SK-N-SH treated with all-trans-retinoic acid at 6 μM for 48 hours (cell line): ENCODE results near the gene STUM.

Experiments used
- ATAC-seq: fragments of 200-7000 bp; cut with Tn5 transposase; 3 replicates; pipeline ENCODE4 v1.9.1; 2020; ENCODE audit warnings: mild to moderate bottlenecking, moderate library complexity
- ARNTL ChIP-seq: fragments of 450-650 bp; formaldehyde crosslinking; IDR thresholded peaks from 2 replicates; pipeline ENCODE4 v1.5.0; 2020; ENCODE audit warnings: low read depth, mild to moderate bottlenecking, moderate library complexity, borderline replicate concordance
- BACH2 ChIP-seq: fragments of 250-450 bp; sonication (Bioruptor Pico); IDR thresholded peaks from 2 replicates; pipeline ENCODE4 v1.9.0; 2021; ENCODE audit warnings: mild to moderate bottlenecking, borderline replicate concordance
- CSDC2 ChIP-seq: fragments of 250-450 bp; sonication (Bioruptor Pico); IDR thresholded peaks from 2 replicates; pipeline ENCODE4 v1.5.0; 2020; ENCODE audit warnings: mild to moderate bottlenecking, moderate library complexity
- CSRNP3 ChIP-seq: fragments of 250-450 bp; sonication (Bioruptor Pico); IDR thresholded peaks from 2 replicates; pipeline ENCODE4 v1.5.1; 2021; ENCODE audit warnings: mild to moderate bottlenecking, moderate library complexity
- ESRRG ChIP-seq: fragments of 250-450 bp; sonication (Bioruptor Pico); IDR thresholded peaks from 2 replicates; pipeline ENCODE4 v1.6.1; 2021; ENCODE audit warnings: mild to moderate bottlenecking
- GLIS3 ChIP-seq: fragments of 250-450 bp; sonication (Bioruptor Pico); IDR thresholded peaks from 2 replicates; pipeline ENCODE4 v1.5.0; 2020; ENCODE audit warnings: mild to moderate bottlenecking, moderate library complexity
- ISL1 ChIP-seq: fragments of 250-450 bp; sonication (Bioruptor Pico); IDR thresholded peaks from 2 replicates; pipeline ENCODE4 v2.1.2; 2022; ENCODE audit warnings: mild to moderate bottlenecking, moderate library complexity
- OSR1 ChIP-seq: fragments of 250-450 bp; sonication (Bioruptor Pico); IDR thresholded peaks from 2 replicates; pipeline ENCODE4 v1.8.0; 2022; ENCODE audit warnings: moderate library complexity, mild to moderate bottlenecking, inconsistent platforms
- PATZ1 ChIP-seq: fragments of 250-450 bp; sonication (Bioruptor Pico); IDR thresholded peaks from 2 replicates; pipeline ENCODE4 v1.8.0; 2020; ENCODE audit warnings: mild to moderate bottlenecking, moderate library complexity, borderline replicate concordance
- POU6F1 ChIP-seq: fragments of 250-450 bp; sonication (Bioruptor Pico); IDR thresholded peaks from 2 replicates; pipeline ENCODE4 v1.8.0; 2021; ENCODE audit warnings: low read depth, mild to moderate bottlenecking, moderate library complexity, borderline replicate concordance
- PPARA ChIP-seq: fragments of 250-450 bp; sonication (Bioruptor Pico); IDR thresholded peaks from 2 replicates; pipeline ENCODE4 v1.5.0; 2020; ENCODE audit warnings: mild to moderate bottlenecking, borderline replicate concordance
- RARB ChIP-seq: fragments of 250-450 bp; sonication (Bioruptor Pico); IDR thresholded peaks from 2 replicates; pipeline ENCODE4 v1.8.0; 2021; ENCODE audit warnings: mild to moderate bottlenecking, moderate library complexity
- SNAI2 ChIP-seq: fragments of 250-450 bp; sonication (Bioruptor Pico); IDR thresholded peaks from 2 replicates; pipeline ENCODE4 v1.5.0; 2020; ENCODE audit warnings: mild to moderate bottlenecking, moderate library complexity
- TCF4 ChIP-seq: fragments of 250-450 bp; sonication (Bioruptor Pico); IDR thresholded peaks from 2 replicates; pipeline ENCODE4 v1.8.0; 2021; ENCODE audit warnings: mild to moderate bottlenecking, moderate library complexity, borderline replicate concordance
- TOX ChIP-seq: fragments of 250-450 bp; sonication (Bioruptor Pico); IDR thresholded peaks from 2 replicates; pipeline ENCODE4 v1.8.0; 2021; ENCODE audit warnings: mild to moderate bottlenecking, moderate library complexity, borderline replicate concordance
- TSHZ2 ChIP-seq: fragments of 250-450 bp; sonication (Bioruptor Pico); IDR thresholded peaks from 2 replicates; pipeline ENCODE4 v1.5.0; 2020; ENCODE audit warnings: mild to moderate bottlenecking, moderate library complexity
- ZC3H10 ChIP-seq: fragments of 250-450 bp; sonication (Bioruptor Pico); IDR thresholded peaks from 2 replicates; pipeline ENCODE4 v1.5.1; 2021; ENCODE audit warnings: mild to moderate bottlenecking, moderate library complexity
- ZFP3 ChIP-seq: fragments of 250-450 bp; sonication (Bioruptor Pico); IDR thresholded peaks from 2 replicates; pipeline ENCODE4 v1.5.0; 2020; ENCODE audit warnings: mild to moderate bottlenecking, moderate library complexity
- ZFP30 ChIP-seq: fragments of 450-650 bp; formaldehyde crosslinking; IDR thresholded peaks from 2 replicates; pipeline ENCODE4 v1.5.0; 2022; ENCODE audit warnings: mild to moderate bottlenecking, moderate library complexity
- ZNF70 ChIP-seq: fragments of 450-650 bp; formaldehyde crosslinking; IDR thresholded peaks from 2 replicates; pipeline ENCODE4 v1.5.0; 2020; ENCODE audit warnings: mild to moderate bottlenecking, moderate library complexity
- ZNF8 ChIP-seq: fragments of 450-650 bp; formaldehyde crosslinking; IDR thresholded peaks from 2 replicates; pipeline ENCODE4 v1.5.0; 2020; ENCODE audit warnings: mild to moderate bottlenecking, moderate library complexity

STUM gene

GRCh38 chr1:226627924-226628611 lies 79.5 kb downstream of the STUM start:
- TF ChIP-seq TCF4 (no peak), TOX (no peak), SNAI2 (no peak), ZNF8 (CRISPR knock-in tag) (no peak), RARB (CRISPR knock-in tag) (no peak), CSDC2 (CRISPR knock-in tag) (no peak), ZC3H10 (no peak), ESRRG (CRISPR knock-in tag) (no peak), ZFP30 (CRISPR knock-in tag) (no peak), POU6F1 (no peak), BACH2 (CRISPR knock-in tag) (no peak), GLIS3 (CRISPR knock-in tag) (no peak), ZFP3 (CRISPR knock-in tag) (no peak)
- no peak for ATAC-seq

- TF ChIP-seq ZNF70 (CRISPR knock-in tag) = no peak
- no peak for TF ChIP-seq OSR1
- TF ChIP-seq RARB (CRISPR knock-in tag) = no peak
- no peak for TF ChIP-seq ISL1
- TF ChIP-seq ZC3H10 = no peak
- no peak for TF ChIP-seq PPARA (CRISPR knock-in tag)
- TF ChIP-seq PATZ1 (CRISPR knock-in tag) = no peak
- TF ChIP-seq ZNF8 (CRISPR knock-in tag) = no peak
- TF ChIP-seq BACH2 (CRISPR knock-in tag) = no peak
- no peak for TF ChIP-seq TOX
- no peak for TF ChIP-seq SNAI2
- TF ChIP-seq ZFP3 (CRISPR knock-in tag) = no peak
- TF ChIP-seq TSHZ2 (CRISPR knock-in tag) = no peak
- TF ChIP-seq GLIS3 (CRISPR knock-in tag) = no peak
- TF ChIP-seq CSRNP3 (CRISPR knock-in tag) = no peak
- TF ChIP-seq POU6F1 = no peak
- no peak for TF ChIP-seq ARNTL (CRISPR knock-in tag)
- no peak for TF ChIP-seq ZFP30 (CRISPR knock-in tag)
- TF ChIP-seq ESRRG (CRISPR knock-in tag) = no peak
Measured at GRCh38 chr1:226628612-226629155, 80.1 kb downstream of the STUM start.

More at GRCh38 chr1:226628612-226629155, 80.1 kb downstream of the STUM start:
- ATAC-seq = no peak
